ENCODE measurements around the gene CD4.

DNA sequence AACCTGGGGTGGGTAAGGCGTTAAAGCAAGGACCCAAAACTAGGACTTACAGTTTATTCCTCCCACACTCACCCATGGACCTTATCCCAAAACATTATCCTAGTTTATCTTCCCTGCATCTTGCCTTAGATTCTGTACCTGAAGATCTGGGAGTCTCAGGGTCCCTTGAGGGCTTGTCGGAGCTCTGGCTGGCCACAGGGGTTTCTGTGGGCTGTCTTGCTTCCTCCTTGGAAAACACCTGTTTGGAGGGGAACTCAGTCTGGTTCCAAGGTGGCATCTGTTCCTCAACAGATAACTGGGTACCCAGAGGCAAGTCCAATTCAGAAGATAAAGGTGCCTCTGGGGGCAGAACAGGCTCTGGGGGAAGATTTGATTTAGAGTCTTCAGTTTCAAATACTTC lies 60.1 kb downstream of the CD4 start:
- TF ChIP-seq, protein P1, sequence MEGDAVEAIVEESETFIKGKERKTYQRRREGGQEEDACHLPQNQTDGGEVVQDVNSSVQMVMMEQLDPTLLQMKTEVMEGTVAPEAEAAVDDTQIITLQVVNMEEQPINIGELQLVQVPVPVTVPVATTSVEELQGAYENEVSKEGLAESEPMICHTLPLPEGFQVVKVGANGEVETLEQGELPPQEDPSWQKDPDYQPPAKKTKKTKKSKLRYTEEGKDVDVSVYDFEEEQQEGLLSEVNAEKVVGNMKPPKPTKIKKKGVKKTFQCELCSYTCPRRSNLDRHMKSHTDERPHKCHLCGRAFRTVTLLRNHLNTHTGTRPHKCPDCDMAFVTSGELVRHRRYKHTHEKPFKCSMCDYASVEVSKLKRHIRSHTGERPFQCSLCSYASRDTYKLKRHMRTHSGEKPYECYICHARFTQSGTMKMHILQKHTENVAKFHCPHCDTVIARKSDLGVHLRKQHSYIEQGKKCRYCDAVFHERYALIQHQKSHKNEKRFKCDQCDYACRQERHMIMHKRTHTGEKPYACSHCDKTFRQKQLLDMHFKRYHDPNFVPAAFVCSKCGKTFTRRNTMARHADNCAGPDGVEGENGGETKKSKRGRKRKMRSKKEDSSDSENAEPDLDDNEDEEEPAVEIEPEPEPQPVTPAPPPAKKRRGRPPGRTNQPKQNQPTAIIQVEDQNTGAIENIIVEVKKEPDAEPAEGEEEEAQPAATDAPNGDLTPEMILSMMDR (IDR thresholded peaks at IDR 0.05): no peak
- TF ChIP-seq POLR2A (IDR thresholded peaks at IDR 0.05): no peak
- TF ChIP-seq EP300 (IDR thresholded peaks at IDR 0.05): no peak
- TF ChIP-seq POLR2AphosphoS5 (IDR thresholded peaks at IDR 0.05): no peak

Data from upper lobe of left lung (tissue), 4 donors.